Measurements from ENCODE around the gene AQP2. TPM values are rescaled to one million over a fixed set of nuclear protein-coding genes. Genes with fewer than 3 reads are reported as not detected.

AQP2 gene
- total and polyA plus RNA-seq, 2 donors from 2014 or later: 122 to 666 TPM

- no peak overlapping the region for H3K4me3 ChIP-seq (ENCODE audit: low read length in 3 of 3)
- peaks cover 0 to 6% (median 4%) of the 10 kb centered on the region in 3 donors for H3K4me1 ChIP-seq (ENCODE audit: control insufficient read depth in 2 of 3, insufficient read depth in 2 of 3, low read depth in 1 of 3, low read length in 3 of 3)
- H3K9me3 ChIP-seq (ENCODE audit: control insufficient read depth in 2 of 3, insufficient read depth in 1 of 3, low read length in 3 of 3): no peaks in the 10 kb centered on the region
- no peak for TF ChIP-seq CTCF (IDR thresholded peaks at IDR 0.05; ENCODE audit: borderline replicate concordance, extremely low read depth, insufficient read depth)
- DNase-seq: peak in 1 of 5 donors; percentile 52
- no peaks in the 10 kb centered on the region for H3K36me3 ChIP-seq (ENCODE audit: control insufficient read depth in 2 of 3, insufficient read depth in 3 of 3, low read length in 3 of 3)
- no peak for FAIRE-seq
- no peaks in the 10 kb centered on the region for H3K27me3 ChIP-seq (ENCODE audit: control insufficient read depth, insufficient read depth, low read length)
- H3K9ac ChIP-seq (ENCODE audit: low read length in 3 of 3): no peak overlapping the region
- no peak overlapping the region for H3K27ac ChIP-seq (ENCODE audit: low read depth in 2 of 2, low read length in 2 of 2)
- intact Hi-C loops (cut with DNase I): no loop called here
Observed at GRCh38 chr12:49943625-49943960, 6.9 kb upstream of the AQP2 start.

- peak in 1 of 5 donors; percentile 30 for DNase-seq
- Histone ChIP-seq H3K9ac (ENCODE audit: low read length in 3 of 3) (no peak overlapping the region), H3K4me1 (ENCODE audit: control insufficient read depth in 2 of 3, insufficient read depth in 2 of 3, low read depth in 1 of 3, low read length in 3 of 3) (peaks cover 0 to 6% (median 4%) of the 10 kb centered on the region in 3 donors), H3K36me3 (ENCODE audit: control insufficient read depth in 2 of 3, insufficient read depth in 3 of 3, low read length in 3 of 3) (no peaks in the 10 kb centered on the region), H3K4me3 (ENCODE audit: low read length in 3 of 3) (no peak overlapping the region), H3K27ac (ENCODE audit: low read depth in 2 of 2, low read length in 2 of 2) (no peak overlapping the region), H3K9me3 (ENCODE audit: control insufficient read depth in 2 of 3, insufficient read depth in 1 of 3, low read length in 3 of 3) (no peaks in the 10 kb centered on the region), H3K27me3 (ENCODE audit: control insufficient read depth, insufficient read depth, low read length) (no peaks in the 10 kb centered on the region)
- FAIRE-seq: no peak
- intact Hi-C loops (cut with DNase I): no loop called here
- TF ChIP-seq CTCF (IDR thresholded peaks at IDR 0.05; ENCODE audit: borderline replicate concordance, extremely low read depth, insufficient read depth): no peak
Observed at GRCh38 chr12:49944046-49944445, 6.5 kb upstream of the AQP2 start.

- intact Hi-C loops (cut with DNase I): no loop called here
- Histone ChIP-seq H3K9ac (ENCODE audit: low read length in 3 of 3) (peak overlapping the region in 1 of 3 donors; percentile 21), H3K4me3 (ENCODE audit: low read length in 3 of 3) (no peak overlapping the region), H3K27ac (ENCODE audit: low read depth in 2 of 2, low read length in 2 of 2) (no peak overlapping the region), H3K9me3 (ENCODE audit: control insufficient read depth in 2 of 3, insufficient read depth in 1 of 3, low read length in 3 of 3) (no peaks in the 10 kb centered on the region), H3K4me1 (ENCODE audit: control insufficient read depth in 2 of 3, insufficient read depth in 2 of 3, low read depth in 1 of 3, low read length in 3 of 3) (peaks cover 0 to 6% (median 4%) of the 10 kb centered on the region in 3 donors), H3K36me3 (ENCODE audit: control insufficient read depth in 2 of 3, insufficient read depth in 3 of 3, low read length in 3 of 3) (no peaks in the 10 kb centered on the region), H3K27me3 (ENCODE audit: control insufficient read depth, insufficient read depth, low read length) (no peaks in the 10 kb centered on the region)
- DNase-seq: peak in 2 of 5 donors; percentile 39 to 53
- TF ChIP-seq CTCF (IDR thresholded peaks at IDR 0.05; ENCODE audit: borderline replicate concordance, extremely low read depth, insufficient read depth): no peak
- FAIRE-seq: no peak
Observed at GRCh38 chr12:49944718-49945117, 5.8 kb upstream of the AQP2 start.
